Measurements from ENCODE around the gene CNTNAP1.

Gene CNTNAP1

GRCh38 chr17:42704837-42705494, 22.6 kb downstream of the CNTNAP1 start:
- no peak overlapping the region for H3K4me2 ChIP-seq (ENCODE audit: low read length)
- no peaks in the 10 kb centered on the region for H3K27me3 ChIP-seq (ENCODE audit: insufficient read depth, low read length)
- H4K20me1 ChIP-seq (ENCODE audit: insufficient read depth, low read length): no peaks in the 10 kb centered on the region
- H3K9me2 ChIP-seq (ENCODE audit: low read depth, low read length): no peaks in the 10 kb centered on the region
- no peak for TF ChIP-seq CTCF (IDR thresholded peaks at IDR 0.05; ENCODE audit: low read length)
- H3K4me1 ChIP-seq (ENCODE audit: insufficient read depth, low read length, severe bottlenecking): no peaks in the 10 kb centered on the region
- no peak overlapping the region for H3K4me3 ChIP-seq (ENCODE audit: low read depth, low read length, poor library complexity, severe bottlenecking)
- no peak overlapping the region for H3K9ac ChIP-seq (ENCODE audit: low read length)
- H2AFZ ChIP-seq (ENCODE audit: low read length): no peak overlapping the region
- H3F3A ChIP-seq (ENCODE audit: insufficient read depth, low read length): no peaks in the 10 kb centered on the region
- H3K9me3 ChIP-seq (ENCODE audit: low read length): no peaks in the 10 kb centered on the region
- peaks cover 97% of the 10 kb centered on the region for H3K36me3 ChIP-seq (ENCODE audit: insufficient read depth, low read length)
- no peaks in the 10 kb centered on the region for H3K79me2 ChIP-seq (ENCODE audit: insufficient read depth, low read length)
- H3K27ac ChIP-seq (ENCODE audit: low read depth, low read length, poor library complexity, severe bottlenecking): no peak overlapping the region

- Histone ChIP-seq H2AFZ (ENCODE audit: low read length) (no peak overlapping the region), H3K4me2 (ENCODE audit: low read length) (no peak overlapping the region), H3K27ac (ENCODE audit: low read depth, low read length, poor library complexity, severe bottlenecking) (no peak overlapping the region), H3K4me1 (ENCODE audit: insufficient read depth, low read length, severe bottlenecking) (no peaks in the 10 kb centered on the region), H3K27me3 (ENCODE audit: insufficient read depth, low read length) (no peaks in the 10 kb centered on the region), H3K9ac (ENCODE audit: low read length) (no peak overlapping the region), H3K36me3 (ENCODE audit: insufficient read depth, low read length) (peaks cover 96% of the 10 kb centered on the region), H3K79me2 (ENCODE audit: insufficient read depth, low read length) (no peaks in the 10 kb centered on the region), H3K4me3 (ENCODE audit: low read depth, low read length, poor library complexity, severe bottlenecking) (no peak overlapping the region), H4K20me1 (ENCODE audit: insufficient read depth, low read length) (no peaks in the 10 kb centered on the region), H3K9me3 (ENCODE audit: low read length) (no peaks in the 10 kb centered on the region), H3F3A (ENCODE audit: insufficient read depth, low read length) (no peaks in the 10 kb centered on the region), H3K9me2 (ENCODE audit: low read depth, low read length) (no peaks in the 10 kb centered on the region)
- no peak for TF ChIP-seq EZH2 (IDR thresholded peaks at IDR 0.05; ENCODE audit: borderline replicate concordance, low read length)
- TF ChIP-seq CTCF (IDR thresholded peaks at IDR 0.05; ENCODE audit: low read length): no peak
Observed at GRCh38 chr17:42706732-42707131, 24.4 kb downstream of the CNTNAP1 start.

- H3K9me2 ChIP-seq (ENCODE audit: low read depth, low read length): no peaks in the 10 kb centered on the region
- H3K79me2 ChIP-seq (ENCODE audit: insufficient read depth, low read length): no peaks in the 10 kb centered on the region
- no peaks in the 10 kb centered on the region for H3F3A ChIP-seq (ENCODE audit: insufficient read depth, low read length)
- H3K27me3 ChIP-seq (ENCODE audit: insufficient read depth, low read length): no peaks in the 10 kb centered on the region
- H3K36me3 ChIP-seq (ENCODE audit: insufficient read depth, low read length): peaks cover 93% of the 10 kb centered on the region
- no peak overlapping the region for H3K4me3 ChIP-seq (ENCODE audit: low read depth, low read length, poor library complexity, severe bottlenecking)
- H3K4me2 ChIP-seq (ENCODE audit: low read length): no peak overlapping the region
- no peak overlapping the region for H3K27ac ChIP-seq (ENCODE audit: low read depth, low read length, poor library complexity, severe bottlenecking)
- TF ChIP-seq CTCF (IDR thresholded peaks at IDR 0.05; ENCODE audit: low read length) (no peak), EZH2 (IDR thresholded peaks at IDR 0.05; ENCODE audit: borderline replicate concordance, low read length) (no peak)
- H3K4me1 ChIP-seq (ENCODE audit: insufficient read depth, low read length, severe bottlenecking): no peaks in the 10 kb centered on the region
- no peak overlapping the region for H3K9ac ChIP-seq (ENCODE audit: low read length)
- no peaks in the 10 kb centered on the region for H3K9me3 ChIP-seq (ENCODE audit: low read length)
- H2AFZ ChIP-seq (ENCODE audit: low read length): no peak overlapping the region
- H4K20me1 ChIP-seq (ENCODE audit: insufficient read depth, low read length): no peaks in the 10 kb centered on the region
Observed at GRCh38 chr17:42708588-42708987, 26.3 kb downstream of the CNTNAP1 start.
